Measurements from ENCODE around the gene DIS3L.
"Not testable (repeated sequence)": the region's sequence is repeated elsewhere in the genome, so short reads cannot be mapped to it uniquely, and the experiment has no call there.

DIS3L gene

DNA sequence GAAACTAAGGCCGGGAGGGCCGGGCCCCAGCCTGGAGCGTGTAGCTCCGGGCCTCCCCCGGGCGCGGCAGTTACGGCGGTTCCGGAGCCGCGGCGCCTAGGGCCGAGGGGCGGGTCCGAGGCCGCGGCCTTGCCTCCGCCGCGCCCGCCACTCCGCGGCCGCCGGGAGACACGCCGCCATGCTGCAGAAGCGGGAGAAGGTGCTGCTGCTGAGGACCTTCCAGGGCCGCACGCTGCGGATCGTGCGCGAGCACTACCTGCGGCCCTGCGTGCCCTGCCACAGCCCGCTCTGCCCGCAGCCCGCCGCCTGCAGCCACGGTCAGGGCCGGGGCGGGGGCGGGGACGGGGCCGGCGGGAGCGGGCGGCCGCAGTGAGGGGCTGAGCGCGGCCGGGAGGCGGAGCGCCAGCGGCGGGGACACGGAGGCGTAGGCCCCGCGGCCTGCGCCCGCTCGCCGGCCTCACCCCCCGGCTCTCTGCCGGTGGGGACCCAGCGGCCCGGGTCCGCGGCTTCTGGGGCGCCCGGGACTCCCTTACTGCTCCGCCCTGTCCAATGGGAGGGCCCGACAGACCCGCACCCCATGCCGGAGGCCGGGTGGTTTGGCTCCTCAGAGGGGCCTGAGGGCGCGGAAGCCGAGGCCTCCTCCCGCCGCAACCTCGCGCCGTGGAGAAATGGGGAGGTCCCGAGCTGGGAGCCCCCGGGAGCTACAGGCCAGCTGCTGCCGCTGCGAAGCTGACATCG lies at the start of gene DIS3L:
DIS3L (plus strand) TSS at position 150 of the 738 bp plus-strand sequence; CDS start at position 179, 29 bp downstream.
- ChIA-PET POLR2A (ENCODE audit: low non-redundant PET) (no interaction called here), CTCF (interaction anchor here (0.6 to 0.9 kb wide), 3 partner anchors 127 to 437 kb away, joined by 3 to 7 read pairs (median 3); no protein-coding TSS in a partner anchor)
- peak within 1 kb of the TSS; percentile 98 for H3K27ac ChIP-seq
- TF ChIP-seq, protein P1, sequence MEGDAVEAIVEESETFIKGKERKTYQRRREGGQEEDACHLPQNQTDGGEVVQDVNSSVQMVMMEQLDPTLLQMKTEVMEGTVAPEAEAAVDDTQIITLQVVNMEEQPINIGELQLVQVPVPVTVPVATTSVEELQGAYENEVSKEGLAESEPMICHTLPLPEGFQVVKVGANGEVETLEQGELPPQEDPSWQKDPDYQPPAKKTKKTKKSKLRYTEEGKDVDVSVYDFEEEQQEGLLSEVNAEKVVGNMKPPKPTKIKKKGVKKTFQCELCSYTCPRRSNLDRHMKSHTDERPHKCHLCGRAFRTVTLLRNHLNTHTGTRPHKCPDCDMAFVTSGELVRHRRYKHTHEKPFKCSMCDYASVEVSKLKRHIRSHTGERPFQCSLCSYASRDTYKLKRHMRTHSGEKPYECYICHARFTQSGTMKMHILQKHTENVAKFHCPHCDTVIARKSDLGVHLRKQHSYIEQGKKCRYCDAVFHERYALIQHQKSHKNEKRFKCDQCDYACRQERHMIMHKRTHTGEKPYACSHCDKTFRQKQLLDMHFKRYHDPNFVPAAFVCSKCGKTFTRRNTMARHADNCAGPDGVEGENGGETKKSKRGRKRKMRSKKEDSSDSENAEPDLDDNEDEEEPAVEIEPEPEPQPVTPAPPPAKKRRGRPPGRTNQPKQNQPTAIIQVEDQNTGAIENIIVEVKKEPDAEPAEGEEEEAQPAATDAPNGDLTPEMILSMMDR (conservative IDR thresholded peaks at IDR 0.05; ENCODE audit: low read depth) = no peak
- DNase-seq (ENCODE audit: low spot score) = peak; percentile 55

DNA sequence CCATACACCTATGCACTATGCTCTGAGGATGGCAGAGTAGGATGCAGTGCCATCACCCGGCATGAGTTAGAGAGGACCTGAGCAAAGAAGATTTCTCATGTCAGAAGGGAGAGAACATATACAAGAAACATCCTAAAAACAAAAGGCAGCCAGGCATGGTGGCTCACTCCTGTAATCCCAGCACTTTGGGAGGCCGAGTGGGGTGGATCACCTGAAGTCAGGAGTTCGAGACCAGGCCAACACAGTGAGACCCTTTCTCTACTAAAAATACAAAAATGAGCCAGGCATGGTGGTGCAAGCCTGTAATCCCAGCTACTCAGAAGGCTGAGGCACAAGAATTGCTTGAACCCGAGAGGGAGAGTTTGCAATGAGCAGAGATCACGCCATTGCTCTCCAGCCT lies 47.5 kb upstream of the DIS3L start:
- CTCF ChIA-PET = not testable (repeated sequence)

DNA sequence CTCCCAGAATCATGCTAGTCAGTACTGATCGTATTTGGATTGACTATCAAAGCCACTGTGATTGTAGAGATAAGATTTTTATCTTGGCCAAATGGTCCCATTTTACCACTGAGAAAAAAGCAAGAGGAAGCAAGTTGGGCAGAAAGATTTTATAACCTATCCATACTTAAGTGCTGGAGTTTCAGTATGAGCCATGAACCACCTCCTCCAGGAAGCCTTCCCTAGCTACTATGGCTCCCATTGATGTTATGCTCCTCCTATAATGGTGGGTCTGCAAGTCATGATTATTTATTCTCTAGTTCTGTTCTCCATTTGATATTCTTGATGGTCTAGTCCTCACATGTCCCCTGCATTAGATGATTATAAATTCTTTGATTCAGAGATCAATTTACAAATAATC lies 46.4 kb upstream of the DIS3L start:
- DNase-seq (ENCODE audit: low spot score) = no peak
- ChIA-PET CTCF (no interaction called here), POLR2A (ENCODE audit: low non-redundant PET) (no interaction called here)
- TF ChIP-seq, protein P1 (conservative IDR thresholded peaks at IDR 0.05; ENCODE audit: low read depth) = no peak
- H3K27ac ChIP-seq = no peak overlapping the region

More for the DNA sequence above, 47.5 kb upstream of the DIS3L start:
- H3K27ac ChIP-seq; DNase-seq (ENCODE audit: low spot score); POLR2A ChIA-PET (ENCODE audit: low non-redundant PET): not testable (repeated sequence)

DNA sequence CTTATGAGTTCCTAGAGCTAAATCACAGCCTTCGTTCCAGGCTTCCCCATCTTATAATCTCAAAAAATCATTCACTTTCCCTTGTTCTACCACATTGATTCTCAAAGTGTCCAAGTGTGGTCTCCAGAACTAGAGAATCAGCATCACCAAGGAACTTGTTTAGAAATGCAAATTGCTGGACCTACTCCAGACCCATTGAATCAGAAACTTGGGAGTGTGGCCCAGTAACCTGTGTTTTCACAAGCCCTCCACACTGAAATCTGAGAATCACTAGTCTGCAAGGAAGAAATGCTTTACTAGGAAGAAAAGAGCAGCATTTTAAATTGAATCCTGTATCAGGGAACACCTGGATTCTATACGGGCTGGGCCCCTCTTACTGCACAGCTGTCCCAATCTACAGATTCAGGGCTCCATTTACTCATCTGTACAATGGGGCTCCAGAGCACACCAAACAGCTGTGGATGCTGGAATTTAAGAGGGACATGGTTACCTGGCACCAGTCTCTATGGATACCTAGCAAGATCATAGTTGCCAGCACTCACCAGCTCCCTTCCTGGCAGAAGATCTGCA lies 43.7 kb upstream of the DIS3L start:
- no peak for DNase-seq (ENCODE audit: low spot score)
- TF ChIP-seq, protein P1 (conservative IDR thresholded peaks at IDR 0.05; ENCODE audit: low read depth) = no peak
- H3K27ac ChIP-seq = no peak overlapping the region
- ChIA-PET CTCF (no interaction called here), POLR2A (ENCODE audit: low non-redundant PET) (no interaction called here)

DNA sequence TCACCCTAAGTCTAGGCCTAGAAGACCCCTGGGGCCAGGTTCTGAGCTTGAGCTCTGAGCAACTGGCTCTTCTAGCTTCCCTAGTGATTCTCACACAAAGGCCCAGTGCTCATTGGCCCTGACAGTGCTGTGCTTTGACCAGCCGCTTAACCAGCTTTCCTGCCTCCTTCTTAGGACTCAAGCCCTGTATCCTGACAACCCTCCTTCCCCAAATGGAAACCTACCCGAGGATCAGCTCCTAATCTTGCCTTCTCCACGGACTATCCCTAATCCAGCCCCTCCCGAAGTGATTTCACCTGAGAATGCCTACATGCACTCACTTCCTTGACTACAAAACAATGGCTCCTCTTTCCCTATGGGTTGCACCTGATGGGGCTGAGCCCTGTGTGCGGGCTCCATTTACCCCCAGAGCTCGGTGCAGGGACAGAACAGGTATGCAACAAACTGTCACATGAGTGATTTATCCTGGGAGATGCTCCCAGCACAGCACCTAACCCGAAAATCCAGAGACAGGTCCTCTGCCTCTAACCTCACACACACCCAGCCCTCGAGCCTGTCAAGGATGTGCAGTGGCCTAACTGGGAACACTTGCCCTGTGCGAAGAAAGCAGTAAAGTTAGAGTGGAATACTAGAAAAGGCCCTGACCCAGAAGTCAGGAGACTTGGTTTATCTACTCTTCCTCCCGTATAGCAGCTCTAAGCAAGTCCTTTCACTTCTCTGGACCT lies 42.1 kb upstream of the DIS3L start:
- POLR2A ChIA-PET (ENCODE audit: low non-redundant PET) = interaction anchor here (0.6 kb wide), 1 partner anchor 12 kb away, joined by 3 read pairs; no protein-coding TSS in a partner anchor
- TF ChIP-seq, protein P1 (conservative IDR thresholded peaks at IDR 0.05; ENCODE audit: low read depth) = no peak

DNA sequence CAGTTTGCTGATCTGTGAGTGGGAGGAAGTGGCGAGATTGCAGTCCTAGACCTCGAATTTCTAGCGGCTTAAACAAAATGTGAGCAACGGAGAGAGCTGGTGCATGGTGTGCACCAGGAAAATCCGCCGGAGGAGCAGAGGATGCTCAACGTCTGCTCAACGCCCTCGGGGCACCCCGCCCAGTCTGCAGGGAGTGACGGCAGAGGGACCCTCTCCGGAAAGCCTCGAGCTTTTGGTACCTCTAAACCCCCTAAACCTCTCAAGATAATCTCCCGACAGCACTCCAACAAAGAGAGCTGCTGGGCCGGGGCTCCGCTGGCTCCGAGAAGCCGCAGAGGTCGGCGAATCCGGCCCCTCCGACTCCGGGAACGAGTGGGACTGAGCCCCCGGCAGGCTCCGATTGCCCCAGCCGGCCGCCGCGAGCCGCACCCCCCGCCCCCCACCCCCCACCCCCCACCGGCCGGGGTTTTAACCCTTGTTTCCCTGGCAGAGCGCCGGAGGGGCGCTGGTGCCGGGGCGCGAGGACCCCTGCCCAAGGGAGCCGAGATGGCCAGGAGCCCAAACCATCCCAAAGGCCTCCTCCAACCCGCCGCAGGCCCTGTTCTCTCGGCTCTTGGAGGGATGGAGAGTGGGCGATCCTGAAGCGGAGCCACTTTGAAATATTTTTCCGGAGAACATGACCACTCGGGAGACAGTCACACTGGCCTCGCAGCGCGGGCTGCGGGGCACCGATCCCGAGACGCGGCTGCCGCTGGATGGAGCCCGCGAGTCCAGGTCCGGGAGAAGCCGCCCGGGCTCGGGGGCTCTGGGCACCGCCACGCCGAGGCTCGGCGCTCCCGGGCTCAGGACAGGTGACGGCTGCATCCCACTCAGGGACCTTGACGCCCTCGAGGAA lies 41.3 kb upstream of the DIS3L start:
- no peak overlapping the region for H3K27ac ChIP-seq
- TF ChIP-seq, protein P1 (conservative IDR thresholded peaks at IDR 0.05; ENCODE audit: low read depth) = peak; percentile 95
- ChIA-PET POLR2A (ENCODE audit: low non-redundant PET) (no interaction called here), CTCF (interaction anchor here (0.6 to 1.4 kb wide), 9 partner anchors 11 to 858 kb away, joined by 3 to 5 read pairs (median 3); no protein-coding TSS in a partner anchor)
- DNase-seq (ENCODE audit: low spot score) = peak; percentile 81

More for the DNA sequence above, 42.1 kb upstream of the DIS3L start:
- CTCF ChIA-PET = interaction anchor here (0.6 to 1.4 kb wide), 5 partner anchors 10 to 857 kb away, joined by 3 to 4 read pairs (median 3); no protein-coding TSS in a partner anchor
- DNase-seq (ENCODE audit: low spot score) = no peak
- H3K27ac ChIP-seq = no peak overlapping the region
